Mesenchymal stem cell (in vitro differentiated cells and primary cell): ENCODE measurements around the gene OLFM2.

Experiments used
- DNase-seq: peaks from one replicate; pipeline ENCODE4 v3.0.0-alpha.2; 2013
- H2AFZ ChIP-seq: one replicate; pipeline ENCODE4 v1.6.1; 2013; ENCODE audit warnings: low read depth, mild to moderate bottlenecking, control low read depth, inconsistent platforms, low read length, moderate library complexity
- H2AK5ac ChIP-seq: 2 replicates; pipeline ENCODE4 v1.6.1; 2013; ENCODE audit warnings: low read length, moderate library complexity, mild to moderate bottlenecking, inconsistent platforms; ENCODE audit not compliant: severe bottlenecking
- H2BK120ac ChIP-seq: one replicate; pipeline ENCODE4 v1.6.1; 2013; ENCODE audit warnings: low read depth, mild to moderate bottlenecking, inconsistent platforms, low read length, moderate library complexity
- H2BK12ac ChIP-seq, 2 experiments: one replicate each; pipeline ENCODE4 v1.6.1; 2013; ENCODE audit warnings: inconsistent platforms in 2 of 2, low read length in 2 of 2, mild to moderate bottlenecking in 2 of 2, moderate library complexity in 2 of 2, control low read depth in 1 of 2
- H2BK15ac ChIP-seq: one replicate; pipeline ENCODE4 v1.6.1; 2013; ENCODE audit warnings: mild to moderate bottlenecking, low read depth, inconsistent platforms; ENCODE audit not compliant: poor library complexity, severe bottlenecking
- H2BK5ac ChIP-seq: 2 replicates; pipeline ENCODE4 v1.6.1; 2013; ENCODE audit warnings: low read depth, mild to moderate bottlenecking, low read length, control low read depth, inconsistent platforms; ENCODE audit not compliant: poor library complexity, severe bottlenecking
- H3K14ac ChIP-seq, 2 experiments: one replicate each; pipeline ENCODE4 v1.6.1; 2013; ENCODE audit warnings: inconsistent platforms in 2 of 2, low read length in 2 of 2, control low read depth in 1 of 2, mild to moderate bottlenecking in 1 of 2, moderate library complexity in 1 of 2
- H3K18ac ChIP-seq, 2 experiments: one replicate each; pipeline ENCODE4 v1.6.1; 2013; ENCODE audit warnings: inconsistent platforms in 2 of 2, low read length in 2 of 2, control low read depth in 1 of 2, low read depth in 1 of 2, mild to moderate bottlenecking in 1 of 2
- H3K23ac ChIP-seq, 2 experiments: one replicate each; pipeline ENCODE4 v1.6.1; 2013; ENCODE audit warnings: inconsistent platforms in 2 of 2, low read length in 2 of 2, mild to moderate bottlenecking in 2 of 2, moderate library complexity in 2 of 2, control low read depth in 1 of 2
- H3K27ac ChIP-seq: 2 replicates; pipeline ENCODE4 v1.5.1; 2013; ENCODE audit warnings: mild to moderate bottlenecking, moderate library complexity, low read length, control low read depth, inconsistent platforms; ENCODE audit not compliant: poor library complexity, severe bottlenecking
- H3K27me3 ChIP-seq, 2 experiments: 2 replicates each; pipeline versions ENCODE4 v1.6.1 to v1.7.0; 2013; ENCODE audit warnings: low read length in 2 of 2, mild to moderate bottlenecking in 2 of 2, moderate library complexity in 2 of 2, control low read depth in 1 of 2, inconsistent platforms in 1 of 2; ENCODE audit not compliant: control insufficient read depth in 1 of 2, insufficient read depth in 1 of 2
- H3K36me3 ChIP-seq, 2 experiments: 2 replicates each; pipeline versions ENCODE4 v1.6.1 to v1.7.0; 2013; ENCODE audit warnings: low read length in 2 of 2, control low read depth in 1 of 2, inconsistent platforms in 1 of 2, low read depth in 1 of 2, mild to moderate bottlenecking in 1 of 2; ENCODE audit not compliant: insufficient read depth in 2 of 2, control insufficient read depth in 1 of 2
- H3K4ac ChIP-seq, 2 experiments: one replicate each; pipeline ENCODE4 v1.6.1; 2013; ENCODE audit warnings: inconsistent platforms in 2 of 2, low read length in 2 of 2, mild to moderate bottlenecking in 2 of 2, moderate library complexity in 2 of 2, control low read depth in 1 of 2, low read depth in 1 of 2
- H3K4me1 ChIP-seq: 2 replicates; pipeline ENCODE4 v1.6.1; 2013; ENCODE audit warnings: low read depth, low read length, control low read depth; ENCODE audit not compliant: control insufficient read depth, insufficient read depth
- H3K4me2 ChIP-seq: 2 replicates; pipeline ENCODE4 v1.6.1; 2013; ENCODE audit warnings: low read length, mild to moderate bottlenecking, inconsistent platforms; ENCODE audit not compliant: poor library complexity, severe bottlenecking
- H3K4me3 ChIP-seq, 2 experiments: 2 replicates each; pipeline versions ENCODE4 v1.5.1 to v1.7.0; 2013; ENCODE audit warnings: low read length in 2 of 2, mild to moderate bottlenecking in 2 of 2, control low read depth in 1 of 2, low read depth in 1 of 2; ENCODE audit not compliant: insufficient read depth in 1 of 2
- H3K79me1 ChIP-seq: replicated peaks from 2 replicates; pipeline ENCODE4 v1.6.1; 2013; ENCODE audit warnings: mild to moderate bottlenecking, control low read depth, low read length, inconsistent platforms; ENCODE audit not compliant: poor library complexity, severe bottlenecking
- H3K9ac ChIP-seq: 2 replicates; pipeline ENCODE4 v1.7.0; 2013; ENCODE audit warnings: mild to moderate bottlenecking, low read length, moderate library complexity
- H3K9me3 ChIP-seq: 2 replicates; pipeline ENCODE4 v1.7.0; 2013; ENCODE audit warnings: mild to moderate bottlenecking, low read length; ENCODE audit not compliant: control insufficient read depth
- H4K8ac ChIP-seq: one replicate; pipeline ENCODE4 v1.6.1; 2013; ENCODE audit warnings: inconsistent platforms, mild to moderate bottlenecking, low read length, moderate library complexity
- H4K91ac ChIP-seq: one replicate; pipeline ENCODE4 v1.6.1; 2013; ENCODE audit warnings: mild to moderate bottlenecking, low read length, inconsistent platforms
- WGBS: methylation state at CpG from one replicate; pipeline ENCODE4 v1.1.7; 2013; ENCODE audit warnings: mixed read lengths; 5-methylcytosine and 5-hydroxymethylcytosine counted together

Gene OLFM2

GRCh38 chr19:9910625-9911024, 25.7 kb downstream of the OLFM2 start:
- no peak overlapping the region for H2BK5ac ChIP-seq

GRCh38 chr19:9909251-9909650, 27.1 kb downstream of the OLFM2 start:
- Histone ChIP-seq H4K8ac (no peak overlapping the region), H2BK120ac (no peak overlapping the region), H3K4me2 (no peak overlapping the region), H4K91ac (no peak overlapping the region), H3K23ac (no peak overlapping the region), H3K27ac (no peak overlapping the region), H3K4me1 (peaks cover 9% of the 10 kb centered on the region), H3K4me3 (no peak overlapping the region), H3K36me3 (no peaks in the 10 kb centered on the region), H3K79me1 (no peaks in the 10 kb centered on the region), H2AK5ac (no peak overlapping the region), H3K27me3 (peaks cover 34 to 47% of the 10 kb centered on the region in 2 experiments), H3K18ac (no peak overlapping the region), H2BK15ac (no peak overlapping the region), H2BK12ac (no peak overlapping the region), H3K9me3 (no peaks in the 10 kb centered on the region), H3K14ac (no peak overlapping the region), H2BK5ac (no peak overlapping the region), H2AFZ (no peak overlapping the region), H3K9ac (no peak overlapping the region), H3K4ac (no peak overlapping the region)
- no peak for DNase-seq
- 72% methylated on average over 10 of the region's 10 CpGs for WGBS

More at GRCh38 chr19:9910625-9911024, 25.7 kb downstream of the OLFM2 start:
- Histone ChIP-seq H3K4me3 (no peak overlapping the region), H3K27ac (no peak overlapping the region), H3K9ac (no peak overlapping the region), H3K9me3 (no peaks in the 10 kb centered on the region), H2AK5ac (no peak overlapping the region), H4K8ac (no peak overlapping the region), H3K23ac (no peak overlapping the region), H2AFZ (no peak overlapping the region), H3K14ac (no peak overlapping the region), H3K4me2 (no peak overlapping the region), H2BK15ac (no peak overlapping the region), H2BK120ac (no peak overlapping the region), H3K4me1 (peaks cover 15% of the 10 kb centered on the region), H3K18ac (no peak overlapping the region), H3K27me3 (peaks cover 36 to 46% of the 10 kb centered on the region in 2 experiments), H3K36me3 (no peaks in the 10 kb centered on the region), H3K4ac (no peak overlapping the region), H3K79me1 (no peaks in the 10 kb centered on the region), H2BK12ac (no peak overlapping the region), H4K91ac (no peak overlapping the region)
- DNase-seq, result no peak
- WGBS, result 88% methylated on average over 1 of the region's 1 CpG

GRCh38 chr19:9906475-9907087, 29.7 kb downstream of the OLFM2 start:
- DNase-seq, result no peak
- Histone ChIP-seq H2AK5ac (no peak overlapping the region), H2BK120ac (no peak overlapping the region), H3K27ac (no peak overlapping the region), H3K79me1 (no peaks in the 10 kb centered on the region), H3K4me3 (no peak overlapping the region), H3K4ac (no peak overlapping the region), H3K4me1 (no peaks in the 10 kb centered on the region), H2AFZ (no peak overlapping the region), H2BK5ac (no peak overlapping the region), H3K14ac (no peak overlapping the region), H3K4me2 (no peak overlapping the region), H2BK15ac (no peak overlapping the region), H2BK12ac (no peak overlapping the region), H3K9me3 (no peaks in the 10 kb centered on the region), H4K8ac (no peak overlapping the region), H3K23ac (no peak overlapping the region), H3K9ac (no peak overlapping the region), H3K18ac (no peak overlapping the region), H4K91ac (no peak overlapping the region), H3K36me3 (no peaks in the 10 kb centered on the region), H3K27me3 (peaks cover 17 to 36% of the 10 kb centered on the region in 2 experiments)
- WGBS, result 81% methylated on average over 16 of the region's 16 CpGs

GRCh38 chr19:9903336-9903735, 33.0 kb downstream of the OLFM2 start:
- Histone ChIP-seq H3K14ac (no peak overlapping the region), H3K4ac (no peak overlapping the region), H3K36me3 (no peaks in the 10 kb centered on the region), H3K27ac (no peak overlapping the region), H4K91ac (no peak overlapping the region), H3K4me2 (no peak overlapping the region), H3K18ac (no peak overlapping the region), H3K9me3 (no peaks in the 10 kb centered on the region), H4K8ac (no peak overlapping the region), H3K4me3 (no peak overlapping the region), H2BK5ac (no peak overlapping the region), H2BK12ac (no peak overlapping the region), H2AFZ (no peak overlapping the region), H3K9ac (no peak overlapping the region), H3K4me1 (no peaks in the 10 kb centered on the region), H2BK15ac (no peak overlapping the region), H2AK5ac (no peak overlapping the region), H3K79me1 (no peaks in the 10 kb centered on the region), H3K27me3 (peaks cover 23 to 36% of the 10 kb centered on the region in 2 experiments), H2BK120ac (no peak overlapping the region), H3K23ac (no peak overlapping the region)
- no peak for DNase-seq
- 89% methylated on average over 5 of the region's 5 CpGs for WGBS
